Brain microvascular endothelial cell (primary cell): ENCODE measurements around the gene FGR.

Experiments
- DNase-seq: peaks from one replicate; pipeline ENCODE4 v3.0.0-alpha.2; 2020
- H3K27ac ChIP-seq: fragments of 250-450 bp; sonication (Bioruptor Pico); 2 replicates; pipeline ENCODE4 v1.5.1; 2020; ENCODE audit warnings: mild to moderate bottlenecking, moderate library complexity
- H3K27me3 ChIP-seq: fragments of 250-450 bp; sonication (Bioruptor Pico); replicated peaks from 2 replicates; pipeline ENCODE4 v1.5.1; 2020; ENCODE audit warnings: mild to moderate bottlenecking
- H3K36me3 ChIP-seq: fragments of 250-450 bp; sonication (Bioruptor Pico); replicated peaks from 2 replicates; pipeline ENCODE4 v1.5.1; 2020; ENCODE audit warnings: mild to moderate bottlenecking
- H3K4me3 ChIP-seq: 2 replicates; pipeline ENCODE4 v1.5.1; 2011; ENCODE audit warnings: low read depth, mild to moderate bottlenecking, control low read depth, low read length, moderate library complexity
- CTCF ChIP-seq: IDR thresholded peaks from 2 replicates; pipeline ENCODE4 v1.5.1; 2011; ENCODE audit warnings: low read depth, mild to moderate bottlenecking, moderate library complexity, low read length, control low read depth, inconsistent platforms; ENCODE audit errors: missing control alignments
- in situ Hi-C: cut with HindIII; loops from 2 replicates; pipeline ENCODE4 v1.10.0; 2017; ENCODE audit warnings: low sequenced_read_pairs, low pct_ligation_motif_present

The FGR gene

GRCh38 chr1:27563591-27564471, 71.2 kb downstream of the FGR start:
- in situ Hi-C loops, result loop anchor here (25.0 kb wide), 1 partner anchor 152 kb away; no protein-coding TSS in a partner anchor
- Histone ChIP-seq H3K4me3 (no peak overlapping the region), H3K36me3 (no peaks in the 10 kb centered on the region), H3K27ac (no peak overlapping the region), H3K27me3 (no peaks in the 10 kb centered on the region)
- no peak for TF ChIP-seq CTCF
- no peak for DNase-seq

GRCh38 chr1:27563341-27563590, 71.7 kb downstream of the FGR start:
- DNase-seq, result no peak
- Histone ChIP-seq H3K27me3 (no peaks in the 10 kb centered on the region), H3K4me3 (no peak overlapping the region), H3K27ac (no peak overlapping the region), H3K36me3 (no peaks in the 10 kb centered on the region)
- in situ Hi-C loops, result loop anchor here (25.0 kb wide), 1 partner anchor 151 kb away; no protein-coding TSS in a partner anchor
- TF ChIP-seq CTCF, result no peak

GRCh38 chr1:27562534-27563340, 72.2 kb downstream of the FGR start:
- DNase-seq, result no peak
- no peak for TF ChIP-seq CTCF
- in situ Hi-C loops, result loop anchor here (25.0 kb wide), 1 partner anchor 150 kb away; no protein-coding TSS in a partner anchor
- no peaks in the 10 kb centered on the region for H3K27me3 ChIP-seq
- no peak overlapping the region for H3K27ac ChIP-seq
- H3K4me3 ChIP-seq, result no peak overlapping the region
- H3K36me3 ChIP-seq, result no peaks in the 10 kb centered on the region
